SK-N-SH (cell line): ENCODE data around the gene FRAS1.

Source experiments
- MXI1 ChIP-seq: IDR thresholded peaks from 2 replicates; pipeline ENCODE4 v1.6.1; 2012; ENCODE audit warnings: mild to moderate bottlenecking, low read depth, low read length, improper control_type of control experiment
- RFX5 ChIP-seq: IDR thresholded peaks from 2 replicates; pipeline ENCODE4 v1.6.1; 2012; ENCODE audit warnings: mild to moderate bottlenecking, improper control_type of control experiment, low read length
- SMC3 ChIP-seq: IDR thresholded peaks from 2 replicates; pipeline ENCODE4 v1.6.1; 2012; ENCODE audit warnings: low read depth, low read length, improper control_type of control experiment
- TF ChIP-seq, protein P1 (sequence below): IDR thresholded peaks from 2 replicates; pipeline ENCODE4 v1.4.0; 2012; ENCODE audit warnings: low read depth, borderline replicate concordance
- TF ChIP-seq, protein P2 (sequence below): fragments of 200-600 bp; sonication (generic); IDR thresholded peaks from 2 replicates; pipeline ENCODE4 v1.6.1; 2017; ENCODE audit warnings: antibody characterized with exemption, mild to moderate bottlenecking, moderate library complexity

DNA sequence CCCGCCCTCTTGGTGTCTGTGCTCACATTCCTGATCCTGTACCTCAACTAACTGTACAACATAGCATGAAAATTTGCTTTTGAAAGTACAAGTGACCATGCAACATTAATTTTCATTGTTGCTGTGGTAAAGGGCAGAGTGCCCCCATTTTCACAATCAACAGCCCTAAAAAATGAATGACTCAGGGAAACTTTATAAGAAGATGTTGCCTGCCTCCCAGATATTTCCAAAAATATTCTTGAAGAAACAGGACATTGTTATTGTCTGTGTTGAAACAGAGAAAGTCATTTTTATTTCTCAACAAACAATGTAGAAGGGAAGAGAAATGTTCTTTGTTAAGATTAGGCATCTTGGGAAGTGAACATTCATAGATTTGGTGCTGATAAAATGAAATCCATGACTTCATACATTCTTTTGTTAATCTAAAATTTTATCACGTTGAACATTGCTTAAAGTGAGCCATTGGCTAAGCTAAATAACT lies 380.5 kb downstream of the FRAS1 start:
- TF ChIP-seq, protein P1, sequence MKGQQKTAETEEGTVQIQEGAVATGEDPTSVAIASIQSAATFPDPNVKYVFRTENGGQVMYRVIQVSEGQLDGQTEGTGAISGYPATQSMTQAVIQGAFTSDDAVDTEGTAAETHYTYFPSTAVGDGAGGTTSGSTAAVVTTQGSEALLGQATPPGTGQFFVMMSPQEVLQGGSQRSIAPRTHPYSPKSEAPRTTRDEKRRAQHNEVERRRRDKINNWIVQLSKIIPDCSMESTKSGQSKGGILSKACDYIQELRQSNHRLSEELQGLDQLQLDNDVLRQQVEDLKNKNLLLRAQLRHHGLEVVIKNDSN = no peak
- TF ChIP-seq SMC3 = no peak
- TF ChIP-seq, protein P2, sequence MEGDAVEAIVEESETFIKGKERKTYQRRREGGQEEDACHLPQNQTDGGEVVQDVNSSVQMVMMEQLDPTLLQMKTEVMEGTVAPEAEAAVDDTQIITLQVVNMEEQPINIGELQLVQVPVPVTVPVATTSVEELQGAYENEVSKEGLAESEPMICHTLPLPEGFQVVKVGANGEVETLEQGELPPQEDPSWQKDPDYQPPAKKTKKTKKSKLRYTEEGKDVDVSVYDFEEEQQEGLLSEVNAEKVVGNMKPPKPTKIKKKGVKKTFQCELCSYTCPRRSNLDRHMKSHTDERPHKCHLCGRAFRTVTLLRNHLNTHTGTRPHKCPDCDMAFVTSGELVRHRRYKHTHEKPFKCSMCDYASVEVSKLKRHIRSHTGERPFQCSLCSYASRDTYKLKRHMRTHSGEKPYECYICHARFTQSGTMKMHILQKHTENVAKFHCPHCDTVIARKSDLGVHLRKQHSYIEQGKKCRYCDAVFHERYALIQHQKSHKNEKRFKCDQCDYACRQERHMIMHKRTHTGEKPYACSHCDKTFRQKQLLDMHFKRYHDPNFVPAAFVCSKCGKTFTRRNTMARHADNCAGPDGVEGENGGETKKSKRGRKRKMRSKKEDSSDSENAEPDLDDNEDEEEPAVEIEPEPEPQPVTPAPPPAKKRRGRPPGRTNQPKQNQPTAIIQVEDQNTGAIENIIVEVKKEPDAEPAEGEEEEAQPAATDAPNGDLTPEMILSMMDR = no peak
- TF ChIP-seq MXI1 = no peak
- no peak for TF ChIP-seq RFX5
